Frontal cortex (tissue), 4 donors: Measurements from ENCODE around the gene VBP1. TPM values are rescaled to one million over a fixed set of nuclear protein-coding genes. Genes with fewer than 3 reads are reported as not detected.
"Not testable (repeated sequence)": the region's sequence is repeated elsewhere in the genome, so short reads cannot be mapped to it uniquely, and the experiment has no call there.

Source experiments
- DNase-seq, 2 donors: peaks; one replicate each; pipeline ENCODE4 v3.0.0; 2012; ENCODE audit warnings: low spot score in 2 of 2
- FAIRE-seq: peaks from 2 replicates; lab custom pipeline; 2012; peaks lifted over from hg19 to GRCh38; lab: Jason Lieb, UNC
- total RNA-seq: library from RNA; depleted of rRNA; stranded (reverse); fragments of >200 nt; gene quantifications from one replicate; pipeline ENCODE4 v1.2.3, GENCODE V29; 2014
- donor health status: control.
- donor health status: control.
- donor health status: control.

VBP1 gene
- total RNA-seq, 1 donor from 2014 or later, result 126 TPM

- DNase-seq (no peak), FAIRE-seq (no peak)
Observed at GRCh38 chrX:155262970-155263754, 46.9 kb downstream of the VBP1 start.

- FAIRE-seq, result no peak
- DNase-seq, result peak; percentile 34 to 57
Observed at GRCh38 chrX:155263854-155264628, 47.8 kb downstream of the VBP1 start, which contains the start of gene RAB39B. Gene RAB39B (minus strand): TSS chrX:155264491. CDS start chrX:155264288, 203 bp downstream.

GRCh38 chrX:155266439-155266838 is 50.2 kb downstream of the VBP1 start:
- no peak for DNase-seq
- no peak for FAIRE-seq

GRCh38 chrX:155267995-155268394 is 51.7 kb downstream of the VBP1 start:
- not testable (repeated sequence) for DNase-seq, FAIRE-seq

- FAIRE-seq, result no peak
- no peak for DNase-seq
Observed at GRCh38 chrX:155270969-155271368, 54.7 kb downstream of the VBP1 start.

GRCh38 chrX:155279873-155280272 is 63.6 kb downstream of the VBP1 start:
- DNase-seq, result no peak
- FAIRE-seq, result no peak

Other genes starting within 250 kb of the VBP1 start
- 6.1 TPM for gene F8, start 193.7 kb upstream of the VBP1 start, total RNA-seq
- 28.9 TPM for gene FUNDC2, start 189.6 kb upstream of the VBP1 start, total RNA-seq
- gene CMC4, start 145.3 kb upstream of the VBP1 start, total RNA-seq, result 3.3 TPM
- gene MTCP1, start 145.3 kb upstream of the VBP1 start, total RNA-seq, result 10.2 TPM
- 18.3 TPM for gene BRCC3, start 145.0 kb upstream of the VBP1 start, total RNA-seq
- 30.6 TPM for gene RAB39B, start 48.0 kb downstream of the VBP1 start, total RNA-seq
- 4.9 TPM for gene CLIC2, start 118.2 kb downstream of the VBP1 start, total RNA-seq
- gene F8A2, start 165.6 kb downstream of the VBP1 start, total RNA-seq, result not detected
- 1.2 TPM for gene F8A3, start 242.2 kb downstream of the VBP1 start, total RNA-seq